GM23338 (cell line): ENCODE data around the gene CDKAL1. TPM values are rescaled to one million over a fixed set of nuclear protein-coding genes. Genes with fewer than 3 reads are reported as not detected.

Experiments used
- ATAC-seq: fragments of 200-7000 bp; cut with Tn5 transposase; 3 replicates; pipeline ENCODE4 v1.9.1; 2020
- DNase-seq: peaks from one replicate; pipeline ENCODE4 v3.0.0-alpha.2; 2015; ENCODE audit warnings: low spot score
- H2AFZ ChIP-seq: fragments of 200-600 bp; sonication (generic); 2 replicates; pipeline ENCODE4 v1.8.0; 2016; ENCODE audit warnings: antibody characterized with exemption, mild to moderate bottlenecking, moderate library complexity
- H3F3A ChIP-seq: fragments of 200-600 bp; sonication (generic); replicated peaks from 2 replicates; pipeline ENCODE4 v1.8.0; 2017; ENCODE audit warnings: antibody characterized with exemption, mixed run types, low read depth
- H3K27ac ChIP-seq: fragments of 200-600 bp; sonication (generic); 2 replicates; pipeline ENCODE4 v1.6.1; 2016; ENCODE audit warnings: low read depth
- H3K27me3 ChIP-seq: fragments of 200-600 bp; sonication (generic); 2 replicates; pipeline ENCODE4 v1.8.0; 2016; ENCODE audit warnings: mild to moderate bottlenecking, mixed run types, moderate library complexity; ENCODE audit not compliant: insufficient read depth
- H3K36me3 ChIP-seq: fragments of 200-600 bp; sonication (generic); 2 replicates; pipeline ENCODE4 v1.8.0; 2016; ENCODE audit warnings: mild to moderate bottlenecking; ENCODE audit not compliant: insufficient read depth
- H3K4me1 ChIP-seq: fragments of 200-600 bp; sonication (generic); 2 replicates; pipeline ENCODE4 v1.8.0; 2016; ENCODE audit warnings: mild to moderate bottlenecking, moderate library complexity; ENCODE audit not compliant: insufficient read depth
- H3K4me2 ChIP-seq: fragments of 200-600 bp; sonication (generic); 2 replicates; pipeline ENCODE4 v1.7.1; 2017; ENCODE audit warnings: mixed run types
- H3K4me3 ChIP-seq: fragments of 200-600 bp; sonication (generic); 2 replicates; pipeline ENCODE4 v1.6.1; 2016; ENCODE audit warnings: mixed run types
- H3K79me2 ChIP-seq: fragments of 200-600 bp; sonication (generic); replicated peaks from 2 replicates; pipeline ENCODE4 v1.8.0; 2017; ENCODE audit warnings: mild to moderate bottlenecking; ENCODE audit not compliant: insufficient read depth
- H3K9me2 ChIP-seq: fragments of 200-600 bp; sonication (generic); 2 replicates; pipeline ENCODE4 v1.8.0; 2017; ENCODE audit not compliant: insufficient read depth
- H4K20me1 ChIP-seq: fragments of 200-600 bp; sonication (generic); replicated peaks from 2 replicates; pipeline ENCODE4 v1.8.0; 2017; ENCODE audit warnings: mild to moderate bottlenecking; ENCODE audit not compliant: insufficient read depth
- H3K27ac Mint-ChIP-seq: 2 replicates; pipeline ENCODE4 v1.8.0; 2020; ENCODE audit warnings: inconsistent platforms, mild to moderate bottlenecking, moderate library complexity, mixed read lengths
- H3K27me3 Mint-ChIP-seq: 3 replicates; pipeline ENCODE4 v1.8.0; 2022; ENCODE audit warnings: low read depth, mild to moderate bottlenecking, moderate library complexity, mixed read lengths, inconsistent platforms; ENCODE audit not compliant: insufficient read depth, poor library complexity
- H3K36me3 Mint-ChIP-seq: 3 replicates; pipeline ENCODE4 v1.8.0; 2021; ENCODE audit warnings: low read depth, mild to moderate bottlenecking, inconsistent platforms, moderate library complexity, mixed read lengths
- H3K4me1 Mint-ChIP-seq: 3 replicates; pipeline ENCODE4 v1.8.0; 2020; ENCODE audit warnings: mild to moderate bottlenecking, inconsistent platforms, mixed read lengths
- H3K4me3 Mint-ChIP-seq: 3 replicates; pipeline ENCODE4 v1.8.0; 2021; ENCODE audit warnings: moderate library complexity, mild to moderate bottlenecking, inconsistent platforms, mixed read lengths
- H3K9me3 Mint-ChIP-seq: 3 replicates; pipeline ENCODE4 v1.8.0; 2020; ENCODE audit warnings: moderate library complexity, mild to moderate bottlenecking, inconsistent platforms, mixed read lengths
- CREB1 ChIP-seq: fragments of 250-450 bp; sonication (Bioruptor Pico); IDR thresholded peaks from 2 replicates; pipeline ENCODE4 v1.5.0; 2020; ENCODE audit warnings: low read depth, mild to moderate bottlenecking, moderate library complexity
- EZH2 ChIP-seq: fragments of 200-600 bp; sonication (generic); IDR thresholded peaks from one replicate; pipeline ENCODE4 v1.8.0; 2017; ENCODE audit warnings: antibody characterized with exemption, mild to moderate bottlenecking, low read depth; ENCODE audit not compliant: unreplicated experiment
- EZH2phosphoT487 ChIP-seq: fragments of 200-600 bp; sonication (generic); IDR thresholded peaks from one replicate; pipeline ENCODE4 v1.8.1; 2018; ENCODE audit warnings: antibody characterized with exemption; ENCODE audit not compliant: unreplicated experiment
- JUNB ChIP-seq: IDR thresholded peaks from one replicate; pipeline ENCODE4 v1.6.1; 2016; ENCODE audit warnings: antibody characterized with exemption; ENCODE audit not compliant: unreplicated experiment
- NANOG ChIP-seq: IDR thresholded peaks from 2 replicates; pipeline ENCODE4 v1.6.1; 2016; ENCODE audit warnings: antibody characterized with exemption, borderline replicate concordance
- POLR2AphosphoS5 ChIP-seq: IDR thresholded peaks from 2 replicates; pipeline ENCODE4 v1.6.1; 2016; ENCODE audit warnings: antibody characterized with exemption, low read depth
- STAT1 ChIP-seq: IDR thresholded peaks from one replicate; pipeline ENCODE4 v1.6.1; 2016; ENCODE audit warnings: antibody characterized with exemption; ENCODE audit not compliant: unreplicated experiment
- ZNF114 ChIP-seq: fragments of 250-450 bp; sonication (Bioruptor Pico); IDR thresholded peaks from 2 replicates; pipeline ENCODE4 v1.5.0; 2020; ENCODE audit warnings: mild to moderate bottlenecking, moderate library complexity
- ZNF331 ChIP-seq: fragments of 250-450 bp; sonication (Bioruptor Pico); IDR thresholded peaks from 2 replicates; pipeline ENCODE4 v1.5.0; 2020; ENCODE audit warnings: low read depth, mild to moderate bottlenecking, moderate library complexity
- polyA plus RNA-seq: library from polyadenylated mRNA; unstranded; fragments of >200 nt; fragmentation: Nextera tagmentation; extraction: Ambion mirVana; gene quantifications from 2 replicates; pipeline ENCODE4 v1.2.1, GENCODE V29; 2016
- total RNA-seq: library from RNA; depleted of rRNA; stranded (reverse); fragments of >200 nt; shearing (Covaris generic); gene quantifications from 2 replicates; pipeline ENCODE4 v1.2.3, GENCODE V29; 2014
- TF ChIP-seq, protein P1 (sequence below): fragments of 250-450 bp; sonication (Bioruptor Pico); IDR thresholded peaks from 2 replicates; pipeline ENCODE4 v1.5.0; 2020; ENCODE audit warnings: mild to moderate bottlenecking, moderate library complexity
- TF ChIP-seq, protein P2 (sequence below): IDR thresholded peaks from 2 replicates; pipeline ENCODE4 v1.6.1; 2016; ENCODE audit warnings: antibody characterized with exemption
- TF ChIP-seq, protein P3 (sequence below), 2 experiments: fragments of 200-600 bp in 1 of 2; sonication (generic) in 1 of 2; conservative IDR thresholded peaks; 2 replicates each; pipeline versions ENCODE4 v1.5.1 to v1.6.1; 2016 to 2017; ENCODE audit warnings: antibody characterized with exemption in 2 of 2, low read depth in 2 of 2, mild to moderate bottlenecking in 2 of 2, moderate library complexity in 1 of 2
- TF ChIP-seq, protein P4 (sequence below): IDR thresholded peaks from one replicate; pipeline ENCODE4 v1.6.1; 2018; ENCODE audit warnings: antibody characterized with exemption; ENCODE audit not compliant: unreplicated experiment

Gene CDKAL1
- total and polyA plus RNA-seq, 2 experiments from 2014 or later = 17.8 to 35.0 TPM

DNA sequence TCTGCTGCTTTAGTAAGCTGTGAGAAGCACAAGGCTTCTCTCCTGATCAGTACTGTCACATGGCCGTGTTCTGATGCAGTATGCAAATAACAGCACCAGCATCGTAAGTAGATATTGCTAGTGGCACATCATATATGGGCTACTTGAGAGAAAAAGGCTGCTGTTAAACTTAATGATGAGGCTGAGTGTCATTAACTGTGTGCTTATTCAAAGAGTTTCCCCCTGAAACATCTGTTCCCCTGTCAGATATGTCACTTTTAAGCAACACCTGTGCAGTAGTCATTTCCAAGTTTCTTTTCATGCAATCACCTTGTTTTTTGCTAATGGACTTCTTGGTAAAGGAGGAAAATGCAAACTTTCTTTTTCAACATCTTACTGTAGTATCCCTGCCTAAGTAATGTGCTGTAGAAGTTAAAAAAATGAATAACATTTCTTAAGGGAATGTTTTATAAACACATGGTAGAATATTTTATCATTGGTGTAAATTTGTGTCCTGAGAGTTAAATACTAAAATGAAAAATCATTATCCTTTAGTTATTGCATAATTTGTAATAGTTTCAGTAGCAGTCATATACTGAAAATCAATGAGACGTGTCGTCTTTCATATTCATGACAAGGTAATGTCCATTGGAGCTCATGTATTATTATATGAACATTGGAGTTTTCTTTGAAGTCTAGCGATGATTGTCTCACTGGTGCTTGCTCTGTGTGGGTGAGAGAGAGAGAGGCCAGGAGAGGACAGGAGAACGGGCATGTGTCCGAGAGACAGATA lies 366.3 kb downstream of the CDKAL1 start:
- Mint-ChIP-seq H3K36me3 (peaks cover 8% of the 10 kb centered on the region; the same call in 2 of the 3 replicates), H3K27ac (no peak overlapping the region), H3K4me1 (peaks cover 4% of the 10 kb centered on the region; the same call in 2 of the 3 replicates), H3K9me3 (no peaks in the 10 kb centered on the region; the same call in 2 of the 3 replicates), H3K27me3 (peaks cover 2% of the 10 kb centered on the region), H3K4me3 (no peak overlapping the region)
- H3K4me3 ChIP-seq = no peak overlapping the region
- H3K4me2 ChIP-seq = no peak overlapping the region
- no peaks in the 10 kb centered on the region for H3K79me2 ChIP-seq
- ATAC-seq (no peak), DNase-seq (no peak)
- H3K27me3 ChIP-seq = no peaks in the 10 kb centered on the region
- H3K4me1 ChIP-seq = no peaks in the 10 kb centered on the region
- TF ChIP-seq, protein P1, sequence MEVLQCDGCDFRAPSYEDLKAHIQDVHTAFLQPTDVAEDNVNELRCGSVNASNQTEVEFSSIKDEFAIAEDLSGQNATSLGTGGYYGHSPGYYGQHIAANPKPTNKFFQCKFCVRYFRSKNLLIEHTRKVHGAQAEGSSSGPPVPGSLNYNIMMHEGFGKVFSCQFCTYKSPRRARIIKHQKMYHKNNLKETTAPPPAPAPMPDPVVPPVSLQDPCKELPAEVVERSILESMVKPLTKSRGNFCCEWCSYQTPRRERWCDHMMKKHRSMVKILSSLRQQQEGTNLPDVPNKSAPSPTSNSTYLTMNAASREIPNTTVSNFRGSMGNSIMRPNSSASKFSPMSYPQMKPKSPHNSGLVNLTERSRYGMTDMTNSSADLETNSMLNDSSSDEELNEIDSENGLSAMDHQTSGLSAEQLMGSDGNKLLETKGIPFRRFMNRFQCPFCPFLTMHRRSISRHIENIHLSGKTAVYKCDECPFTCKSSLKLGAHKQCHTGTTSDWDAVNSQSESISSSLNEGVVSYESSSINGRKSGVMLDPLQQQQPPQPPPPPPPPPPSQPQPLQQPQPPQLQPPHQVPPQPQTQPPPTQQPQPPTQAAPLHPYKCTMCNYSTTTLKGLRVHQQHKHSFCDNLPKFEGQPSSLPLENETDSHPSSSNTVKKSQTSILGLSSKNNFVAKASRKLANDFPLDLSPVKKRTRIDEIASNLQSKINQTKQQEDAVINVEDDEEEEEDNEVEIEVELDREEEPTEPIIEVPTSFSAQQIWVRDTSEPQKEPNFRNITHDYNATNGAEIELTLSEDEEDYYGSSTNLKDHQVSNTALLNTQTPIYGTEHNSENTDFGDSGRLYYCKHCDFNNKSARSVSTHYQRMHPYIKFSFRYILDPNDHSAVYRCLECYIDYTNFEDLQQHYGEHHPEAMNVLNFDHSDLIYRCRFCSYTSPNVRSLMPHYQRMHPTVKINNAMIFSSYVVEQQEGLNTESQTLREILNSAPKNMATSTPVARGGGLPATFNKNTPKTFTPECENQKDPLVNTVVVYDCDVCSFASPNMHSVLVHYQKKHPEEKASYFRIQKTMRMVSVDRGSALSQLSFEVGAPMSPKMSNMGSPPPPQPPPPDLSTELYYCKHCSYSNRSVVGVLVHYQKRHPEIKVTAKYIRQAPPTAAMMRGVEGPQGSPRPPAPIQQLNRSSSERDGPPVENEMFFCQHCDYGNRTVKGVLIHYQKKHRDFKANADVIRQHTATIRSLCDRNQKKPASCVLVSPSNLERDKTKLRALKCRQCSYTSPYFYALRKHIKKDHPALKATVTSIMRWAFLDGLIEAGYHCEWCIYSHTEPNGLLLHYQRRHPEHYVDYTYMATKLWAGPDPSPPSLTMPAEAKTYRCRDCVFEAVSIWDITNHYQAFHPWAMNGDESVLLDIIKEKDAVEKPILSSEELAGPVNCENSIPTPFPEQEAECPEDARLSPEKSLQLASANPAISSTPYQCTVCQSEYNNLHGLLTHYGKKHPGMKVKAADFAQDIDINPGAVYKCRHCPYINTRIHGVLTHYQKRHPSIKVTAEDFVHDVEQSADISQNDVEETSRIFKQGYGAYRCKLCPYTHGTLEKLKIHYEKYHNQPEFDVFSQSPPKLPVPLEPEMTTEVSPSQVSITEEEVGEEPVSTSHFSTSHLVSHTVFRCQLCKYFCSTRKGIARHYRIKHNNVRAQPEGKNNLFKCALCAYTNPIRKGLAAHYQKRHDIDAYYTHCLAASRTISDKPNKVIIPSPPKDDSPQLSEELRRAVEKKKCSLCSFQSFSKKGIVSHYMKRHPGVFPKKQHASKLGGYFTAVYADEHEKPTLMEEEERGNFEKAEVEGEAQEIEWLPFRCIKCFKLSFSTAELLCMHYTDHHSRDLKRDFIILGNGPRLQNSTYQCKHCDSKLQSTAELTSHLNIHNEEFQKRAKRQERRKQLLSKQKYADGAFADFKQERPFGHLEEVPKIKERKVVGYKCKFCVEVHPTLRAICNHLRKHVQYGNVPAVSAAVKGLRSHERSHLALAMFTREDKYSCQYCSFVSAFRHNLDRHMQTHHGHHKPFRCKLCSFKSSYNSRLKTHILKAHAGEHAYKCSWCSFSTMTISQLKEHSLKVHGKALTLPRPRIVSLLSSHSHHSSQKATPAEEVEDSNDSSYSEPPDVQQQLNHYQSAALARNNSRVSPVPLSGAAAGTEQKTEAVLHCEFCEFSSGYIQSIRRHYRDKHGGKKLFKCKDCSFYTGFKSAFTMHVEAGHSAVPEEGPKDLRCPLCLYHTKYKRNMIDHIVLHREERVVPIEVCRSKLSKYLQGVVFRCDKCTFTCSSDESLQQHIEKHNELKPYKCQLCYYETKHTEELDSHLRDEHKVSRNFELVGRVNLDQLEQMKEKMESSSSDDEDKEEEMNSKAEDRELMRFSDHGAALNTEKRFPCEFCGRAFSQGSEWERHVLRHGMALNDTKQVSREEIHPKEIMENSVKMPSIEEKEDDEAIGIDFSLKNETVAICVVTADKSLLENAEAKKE (CRISPR knock-in tag) = no peak
- TF ChIP-seq, protein P2, sequence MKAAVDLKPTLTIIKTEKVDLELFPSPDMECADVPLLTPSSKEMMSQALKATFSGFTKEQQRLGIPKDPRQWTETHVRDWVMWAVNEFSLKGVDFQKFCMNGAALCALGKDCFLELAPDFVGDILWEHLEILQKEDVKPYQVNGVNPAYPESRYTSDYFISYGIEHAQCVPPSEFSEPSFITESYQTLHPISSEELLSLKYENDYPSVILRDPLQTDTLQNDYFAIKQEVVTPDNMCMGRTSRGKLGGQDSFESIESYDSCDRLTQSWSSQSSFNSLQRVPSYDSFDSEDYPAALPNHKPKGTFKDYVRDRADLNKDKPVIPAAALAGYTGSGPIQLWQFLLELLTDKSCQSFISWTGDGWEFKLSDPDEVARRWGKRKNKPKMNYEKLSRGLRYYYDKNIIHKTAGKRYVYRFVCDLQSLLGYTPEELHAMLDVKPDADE = no peak
- TF ChIP-seq JUNB (no peak), ZNF114 (CRISPR knock-in tag) (no peak), ZNF331 (CRISPR knock-in tag) (no peak), POLR2AphosphoS5 (no peak), CREB1 (CRISPR knock-in tag) (no peak), NANOG (no peak), EZH2 (no peak), STAT1 (no peak), EZH2phosphoT487 (no peak)
- TF ChIP-seq, protein P3, sequence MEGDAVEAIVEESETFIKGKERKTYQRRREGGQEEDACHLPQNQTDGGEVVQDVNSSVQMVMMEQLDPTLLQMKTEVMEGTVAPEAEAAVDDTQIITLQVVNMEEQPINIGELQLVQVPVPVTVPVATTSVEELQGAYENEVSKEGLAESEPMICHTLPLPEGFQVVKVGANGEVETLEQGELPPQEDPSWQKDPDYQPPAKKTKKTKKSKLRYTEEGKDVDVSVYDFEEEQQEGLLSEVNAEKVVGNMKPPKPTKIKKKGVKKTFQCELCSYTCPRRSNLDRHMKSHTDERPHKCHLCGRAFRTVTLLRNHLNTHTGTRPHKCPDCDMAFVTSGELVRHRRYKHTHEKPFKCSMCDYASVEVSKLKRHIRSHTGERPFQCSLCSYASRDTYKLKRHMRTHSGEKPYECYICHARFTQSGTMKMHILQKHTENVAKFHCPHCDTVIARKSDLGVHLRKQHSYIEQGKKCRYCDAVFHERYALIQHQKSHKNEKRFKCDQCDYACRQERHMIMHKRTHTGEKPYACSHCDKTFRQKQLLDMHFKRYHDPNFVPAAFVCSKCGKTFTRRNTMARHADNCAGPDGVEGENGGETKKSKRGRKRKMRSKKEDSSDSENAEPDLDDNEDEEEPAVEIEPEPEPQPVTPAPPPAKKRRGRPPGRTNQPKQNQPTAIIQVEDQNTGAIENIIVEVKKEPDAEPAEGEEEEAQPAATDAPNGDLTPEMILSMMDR (conservative IDR thresholded peaks at IDR 0.05; ENCODE audit: low read depth in 2 of 2) = no peak
- TF ChIP-seq, protein P4, sequence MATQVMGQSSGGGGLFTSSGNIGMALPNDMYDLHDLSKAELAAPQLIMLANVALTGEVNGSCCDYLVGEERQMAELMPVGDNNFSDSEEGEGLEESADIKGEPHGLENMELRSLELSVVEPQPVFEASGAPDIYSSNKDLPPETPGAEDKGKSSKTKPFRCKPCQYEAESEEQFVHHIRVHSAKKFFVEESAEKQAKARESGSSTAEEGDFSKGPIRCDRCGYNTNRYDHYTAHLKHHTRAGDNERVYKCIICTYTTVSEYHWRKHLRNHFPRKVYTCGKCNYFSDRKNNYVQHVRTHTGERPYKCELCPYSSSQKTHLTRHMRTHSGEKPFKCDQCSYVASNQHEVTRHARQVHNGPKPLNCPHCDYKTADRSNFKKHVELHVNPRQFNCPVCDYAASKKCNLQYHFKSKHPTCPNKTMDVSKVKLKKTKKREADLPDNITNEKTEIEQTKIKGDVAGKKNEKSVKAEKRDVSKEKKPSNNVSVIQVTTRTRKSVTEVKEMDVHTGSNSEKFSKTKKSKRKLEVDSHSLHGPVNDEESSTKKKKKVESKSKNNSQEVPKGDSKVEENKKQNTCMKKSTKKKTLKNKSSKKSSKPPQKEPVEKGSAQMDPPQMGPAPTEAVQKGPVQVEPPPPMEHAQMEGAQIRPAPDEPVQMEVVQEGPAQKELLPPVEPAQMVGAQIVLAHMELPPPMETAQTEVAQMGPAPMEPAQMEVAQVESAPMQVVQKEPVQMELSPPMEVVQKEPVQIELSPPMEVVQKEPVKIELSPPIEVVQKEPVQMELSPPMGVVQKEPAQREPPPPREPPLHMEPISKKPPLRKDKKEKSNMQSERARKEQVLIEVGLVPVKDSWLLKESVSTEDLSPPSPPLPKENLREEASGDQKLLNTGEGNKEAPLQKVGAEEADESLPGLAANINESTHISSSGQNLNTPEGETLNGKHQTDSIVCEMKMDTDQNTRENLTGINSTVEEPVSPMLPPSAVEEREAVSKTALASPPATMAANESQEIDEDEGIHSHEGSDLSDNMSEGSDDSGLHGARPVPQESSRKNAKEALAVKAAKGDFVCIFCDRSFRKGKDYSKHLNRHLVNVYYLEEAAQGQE = no peak
- no peaks in the 10 kb centered on the region for H3F3A ChIP-seq
- no peak overlapping the region for H2AFZ ChIP-seq
- H3K9me2 ChIP-seq = no peaks in the 10 kb centered on the region
- no peak overlapping the region for H3K27ac ChIP-seq
- H3K36me3 ChIP-seq = no peaks in the 10 kb centered on the region
- no peaks in the 10 kb centered on the region for H4K20me1 ChIP-seq
